ENCODE results near the gene RAD9B. TPM values are rescaled to one million over a fixed set of nuclear protein-coding genes. Genes with fewer than 3 reads are reported as not detected.
A peak's percentile ranks its signal among the peaks of the same experiment; 100 is the strongest.

Gene RAD9B
- total and polyA plus RNA-seq, 2 of the 13 experiments (the other 11 are each of a cell fraction or from before 2014, with no cell fraction given) = 0.05 to 0.38 TPM

GRCh38 chr12:110468214-110469048 is 33.7 kb upstream of the RAD9B start, which contains the start of the genes FAM216A and GPN3 (continued):
- TF ChIP-seq, protein P1, sequence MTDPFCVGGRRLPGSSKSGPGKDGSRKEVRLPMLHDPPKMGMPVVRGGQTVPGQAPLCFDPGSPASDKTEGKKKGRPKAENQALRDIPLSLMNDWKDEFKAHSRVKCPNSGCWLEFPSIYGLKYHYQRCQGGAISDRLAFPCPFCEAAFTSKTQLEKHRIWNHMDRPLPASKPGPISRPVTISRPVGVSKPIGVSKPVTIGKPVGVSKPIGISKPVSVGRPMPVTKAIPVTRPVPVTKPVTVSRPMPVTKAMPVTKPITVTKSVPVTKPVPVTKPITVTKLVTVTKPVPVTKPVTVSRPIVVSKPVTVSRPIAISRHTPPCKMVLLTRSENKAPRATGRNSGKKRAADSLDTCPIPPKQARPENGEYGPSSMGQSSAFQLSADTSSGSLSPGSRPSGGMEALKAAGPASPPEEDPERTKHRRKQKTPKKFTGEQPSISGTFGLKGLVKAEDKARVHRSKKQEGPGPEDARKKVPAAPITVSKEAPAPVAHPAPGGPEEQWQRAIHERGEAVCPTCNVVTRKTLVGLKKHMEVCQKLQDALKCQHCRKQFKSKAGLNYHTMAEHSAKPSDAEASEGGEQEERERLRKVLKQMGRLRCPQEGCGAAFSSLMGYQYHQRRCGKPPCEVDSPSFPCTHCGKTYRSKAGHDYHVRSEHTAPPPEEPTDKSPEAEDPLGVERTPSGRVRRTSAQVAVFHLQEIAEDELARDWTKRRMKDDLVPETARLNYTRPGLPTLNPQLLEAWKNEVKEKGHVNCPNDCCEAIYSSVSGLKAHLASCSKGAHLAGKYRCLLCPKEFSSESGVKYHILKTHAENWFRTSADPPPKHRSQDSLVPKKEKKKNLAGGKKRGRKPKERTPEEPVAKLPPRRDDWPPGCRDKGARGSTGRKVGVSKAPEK (CRISPR knock-in tag; IDR thresholded peaks at IDR 0.05; ENCODE audit: borderline replicate concordance) = peak; percentile 14; the same call in 1 of the 2 replicates
- 0 out of 2 replicates have a peak, but pooled peaks have one; percentile 10 for TF ChIP-seq CREBL2 (CRISPR knock-in tag; IDR thresholded peaks at IDR 0.05; ENCODE audit: borderline replicate concordance)
- no peak; the same call in 1 of the 2 replicates for TF ChIP-seq KLF6 (CRISPR knock-in tag; IDR thresholded peaks at IDR 0.05)
- peak; percentile 72; the same call in 1 of the 2 replicates for TF ChIP-seq TFAP4 (IDR thresholded peaks at IDR 0.05; ENCODE audit: borderline replicate concordance, low read depth)
- no peak for TF ChIP-seq CERS6 (CRISPR knock-in tag; IDR thresholded peaks at IDR 0.05)
- TF ChIP-seq FOSL1 (CRISPR knock-in tag; IDR thresholded peaks at IDR 0.05; ENCODE audit: borderline replicate concordance) = no peak
- TF ChIP-seq NFKBIZ (CRISPR knock-in tag; IDR thresholded peaks at IDR 0.05) = no peak
- TF ChIP-seq, protein P2, sequence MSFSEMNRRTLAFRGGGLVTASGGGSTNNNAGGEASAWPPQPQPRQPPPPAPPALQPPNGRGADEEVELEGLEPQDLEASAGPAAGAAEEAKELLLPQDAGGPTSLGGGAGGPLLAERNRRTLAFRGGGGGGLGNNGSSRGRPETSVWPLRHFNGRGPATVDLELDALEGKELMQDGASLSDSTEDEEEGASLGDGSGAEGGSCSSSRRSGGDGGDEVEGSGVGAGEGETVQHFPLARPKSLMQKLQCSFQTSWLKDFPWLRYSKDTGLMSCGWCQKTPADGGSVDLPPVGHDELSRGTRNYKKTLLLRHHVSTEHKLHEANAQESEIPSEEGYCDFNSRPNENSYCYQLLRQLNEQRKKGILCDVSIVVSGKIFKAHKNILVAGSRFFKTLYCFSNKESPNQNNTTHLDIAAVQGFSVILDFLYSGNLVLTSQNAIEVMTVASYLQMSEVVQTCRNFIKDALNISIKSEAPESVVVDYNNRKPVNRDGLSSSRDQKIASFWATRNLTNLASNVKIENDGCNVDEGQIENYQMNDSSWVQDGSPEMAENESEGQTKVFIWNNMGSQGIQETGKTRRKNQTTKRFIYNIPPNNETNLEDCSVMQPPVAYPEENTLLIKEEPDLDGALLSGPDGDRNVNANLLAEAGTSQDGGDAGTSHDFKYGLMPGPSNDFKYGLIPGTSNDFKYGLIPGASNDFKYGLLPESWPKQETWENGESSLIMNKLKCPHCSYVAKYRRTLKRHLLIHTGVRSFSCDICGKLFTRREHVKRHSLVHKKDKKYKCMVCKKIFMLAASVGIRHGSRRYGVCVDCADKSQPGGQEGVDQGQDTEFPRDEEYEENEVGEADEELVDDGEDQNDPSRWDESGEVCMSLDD (CRISPR knock-in tag; IDR thresholded peaks at IDR 0.05; ENCODE audit: borderline replicate concordance) = peak; percentile 47; the same call in 1 of the 2 replicates
- no peak for TF ChIP-seq ZNF224 (CRISPR knock-in tag; IDR thresholded peaks at IDR 0.05)
- TF ChIP-seq TAF1 (CRISPR knock-in tag; IDR thresholded peaks at IDR 0.05) = peak; percentile 75
- no peak for TF ChIP-seq MAFG (CRISPR knock-in tag; IDR thresholded peaks at IDR 0.05)
- peak; percentile 47; the same call in 1 of the 2 replicates for TF ChIP-seq KLF15 (CRISPR knock-in tag; IDR thresholded peaks at IDR 0.05; ENCODE audit: borderline replicate concordance)
- no peak for TF ChIP-seq ZNF30 (CRISPR knock-in tag; IDR thresholded peaks at IDR 0.05)
- TF ChIP-seq, protein P3, sequence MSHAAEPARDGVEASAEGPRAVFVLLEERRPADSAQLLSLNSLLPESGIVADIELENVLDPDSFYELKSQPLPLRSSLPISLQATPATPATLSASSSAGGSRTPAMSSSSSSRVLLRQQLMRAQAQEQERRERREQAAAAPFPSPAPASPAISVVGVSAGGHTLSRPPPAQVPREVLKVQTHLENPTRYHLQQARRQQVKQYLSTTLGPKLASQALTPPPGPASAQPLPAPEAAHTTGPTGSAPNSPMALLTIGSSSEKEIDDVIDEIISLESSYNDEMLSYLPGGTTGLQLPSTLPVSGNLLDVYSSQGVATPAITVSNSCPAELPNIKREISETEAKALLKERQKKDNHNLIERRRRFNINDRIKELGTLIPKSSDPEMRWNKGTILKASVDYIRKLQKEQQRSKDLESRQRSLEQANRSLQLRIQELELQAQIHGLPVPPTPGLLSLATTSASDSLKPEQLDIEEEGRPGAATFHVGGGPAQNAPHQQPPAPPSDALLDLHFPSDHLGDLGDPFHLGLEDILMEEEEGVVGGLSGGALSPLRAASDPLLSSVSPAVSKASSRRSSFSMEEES (CRISPR knock-in tag; IDR thresholded peaks at IDR 0.05) = 0 out of 2 replicates have a peak, but pooled peaks have one; percentile 12
- no peak for TF ChIP-seq ZNF296 (CRISPR knock-in tag; conservative IDR thresholded peaks at IDR 0.05)
- no peak for TF ChIP-seq ZBTB21 (CRISPR knock-in tag; IDR thresholded peaks at IDR 0.05)
- TF ChIP-seq ZSCAN21 (CRISPR knock-in tag; IDR thresholded peaks at IDR 0.05; ENCODE audit: borderline replicate concordance) = peak; percentile 49
- TF ChIP-seq MIER3 (CRISPR knock-in tag; IDR thresholded peaks at IDR 0.05; ENCODE audit: borderline replicate concordance) = peak; percentile 63; the same call in 1 of the 2 replicates
- no peak; the same call in 1 of the 2 replicates for TF ChIP-seq ZNF564 (CRISPR knock-in tag; IDR thresholded peaks at IDR 0.05)
- no peak for TF ChIP-seq FOXM1 (CRISPR knock-in tag; IDR thresholded peaks at IDR 0.05)

Measured in HepG2 (cell line).